ENCODE measurements around the gene FAM50A. TPM values are rescaled to one million over a fixed set of nuclear protein-coding genes. Genes with fewer than 3 reads are reported as not detected.

Gene FAM50A
- total and polyA plus RNA-seq, 2 donors, result 29.8 to 112 TPM

DNA sequence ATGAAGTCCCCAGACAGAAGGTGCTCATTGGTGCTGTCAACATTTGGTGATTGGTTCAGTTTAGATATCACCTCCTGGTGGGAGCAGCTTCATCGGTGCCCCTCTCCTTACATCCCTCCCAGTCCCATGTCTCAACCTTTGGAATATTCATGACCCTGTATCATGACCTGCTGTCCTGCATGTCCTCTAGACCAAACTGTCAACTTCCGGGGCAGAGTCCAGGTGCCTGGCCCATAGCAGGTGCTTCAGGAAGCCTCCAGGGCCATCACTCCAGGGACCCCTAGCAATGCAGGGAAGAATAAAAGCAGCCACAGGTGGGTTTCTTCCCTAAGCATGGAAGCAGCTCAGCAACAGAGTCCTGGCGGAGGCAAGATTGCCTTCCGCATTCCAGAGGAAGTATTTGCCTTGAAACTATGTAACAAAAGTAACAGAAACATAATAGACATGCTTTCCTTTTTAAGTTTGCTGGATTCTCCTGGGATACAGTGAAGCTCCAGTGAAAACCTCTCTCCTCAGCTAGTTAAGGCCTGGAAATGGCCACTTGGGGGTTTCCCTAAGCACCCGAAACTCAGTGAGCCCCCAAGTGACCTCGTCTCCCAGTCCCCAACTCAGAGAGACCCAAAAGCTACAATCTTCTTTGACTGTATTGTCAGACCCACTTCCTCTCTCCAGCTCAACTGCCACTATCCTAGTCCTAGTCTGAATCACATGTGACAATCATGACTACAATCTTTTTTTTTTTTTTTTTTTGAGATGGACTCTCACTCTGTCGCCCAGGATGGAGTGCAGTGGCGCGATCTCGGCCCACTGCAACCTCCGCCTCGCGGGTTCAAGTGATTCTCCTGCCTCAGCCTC lies 16.8 kb upstream of the FAM50A start:
- no peaks in the 10 kb centered on the region for H3K27me3 ChIP-seq (ENCODE audit: control insufficient read depth in 2 of 2, insufficient read depth in 1 of 2, low read length in 1 of 2)
- no peak overlapping the region for H3K4me3 ChIP-seq (ENCODE audit: low read length in 2 of 2)
- DNase-seq (ENCODE audit: low read depth in 6 of 9, low spot score in 9 of 9), result no peak
- peaks cover 3 to 18% of the 10 kb centered on the region in 2 donors for H3K4me1 ChIP-seq (ENCODE audit: control insufficient read depth in 2 of 2, insufficient read depth in 2 of 2, low read length in 2 of 2)
- H3K27ac ChIP-seq (ENCODE audit: low read depth in 1 of 2, low read length in 1 of 2), result peak overlapping the region in 1 of 2 donors; percentile 32
- peaks cover 5 to 9% of the 10 kb centered on the region in 2 donors for H3K36me3 ChIP-seq (ENCODE audit: control insufficient read depth in 2 of 2, insufficient read depth in 2 of 2, low read length in 1 of 2)
- H3K9me3 ChIP-seq (ENCODE audit: control insufficient read depth in 2 of 2, insufficient read depth in 1 of 2, low read length in 1 of 2), result peaks cover 0 to 8% of the 10 kb centered on the region in 2 donors
- WGBS, result 94% methylated on average over 13 of the region's 13 CpGs

GRCh38 chrX:154428176-154429171 lies 15.5 kb upstream of the FAM50A start, which contains the start of gene ATP6AP1:
Gene ATP6AP1 (plus strand): TSS chrX:154428677. CDS start chrX:154428693, 16 bp downstream.
- peaks cover 3 to 18% of the 10 kb centered on the region in 2 donors for H3K4me1 ChIP-seq (ENCODE audit: control insufficient read depth in 2 of 2, insufficient read depth in 2 of 2, low read length in 2 of 2)
- peaks cover 12 to 21% of the 10 kb centered on the region in 2 donors for H3K36me3 ChIP-seq (ENCODE audit: control insufficient read depth in 2 of 2, insufficient read depth in 2 of 2, low read length in 1 of 2)
- peak in 8 of 9 donors; percentile 61 to 92 (median 78) for DNase-seq (ENCODE audit: low read depth in 6 of 9, low spot score in 9 of 9)
- WGBS, result 9% methylated on average over 87 of the region's 87 CpGs
- H3K27ac ChIP-seq (ENCODE audit: low read depth in 1 of 2, low read length in 1 of 2), result peak within 1 kb of the TSS; percentile 17 to 31
- no peaks in the 10 kb centered on the region for H3K27me3 ChIP-seq (ENCODE audit: control insufficient read depth in 2 of 2, insufficient read depth in 1 of 2, low read length in 1 of 2)
- H3K4me3 ChIP-seq (ENCODE audit: low read length in 2 of 2), result peak within 1 kb of the TSS; percentile 47 to 60
- H3K9me3 ChIP-seq (ENCODE audit: control insufficient read depth in 2 of 2, insufficient read depth in 1 of 2, low read length in 1 of 2), result peaks cover 0 to 8% of the 10 kb centered on the region in 2 donors

DNA sequence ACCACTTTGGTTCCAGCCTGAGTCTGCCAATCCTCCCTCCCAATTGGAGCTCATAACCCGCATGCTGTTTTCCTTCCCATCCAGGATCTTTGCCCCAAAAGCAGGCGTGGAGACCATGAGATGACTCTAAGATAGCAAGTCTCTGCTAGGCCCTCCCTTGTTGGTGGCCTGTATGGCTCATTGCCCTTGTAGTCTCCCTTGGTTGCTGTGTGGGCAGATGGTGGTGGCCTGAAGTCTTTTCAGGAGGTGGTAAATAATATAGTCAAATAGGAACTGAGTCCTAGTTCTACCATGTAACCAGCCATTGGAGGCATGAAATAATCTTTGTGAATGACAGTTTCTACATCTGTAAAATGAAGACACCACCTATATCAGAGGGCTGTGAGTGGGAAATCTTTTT lies 14.2 kb upstream of the FAM50A start:
- H3K27me3 ChIP-seq (ENCODE audit: control insufficient read depth in 2 of 2, insufficient read depth in 1 of 2, low read length in 1 of 2), result no peaks in the 10 kb centered on the region
- H3K4me3 ChIP-seq (ENCODE audit: low read length in 2 of 2), result peak overlapping the region in 1 of 2 donors; percentile 60
- no peak overlapping the region for H3K27ac ChIP-seq (ENCODE audit: low read depth in 1 of 2, low read length in 1 of 2)

DNA sequence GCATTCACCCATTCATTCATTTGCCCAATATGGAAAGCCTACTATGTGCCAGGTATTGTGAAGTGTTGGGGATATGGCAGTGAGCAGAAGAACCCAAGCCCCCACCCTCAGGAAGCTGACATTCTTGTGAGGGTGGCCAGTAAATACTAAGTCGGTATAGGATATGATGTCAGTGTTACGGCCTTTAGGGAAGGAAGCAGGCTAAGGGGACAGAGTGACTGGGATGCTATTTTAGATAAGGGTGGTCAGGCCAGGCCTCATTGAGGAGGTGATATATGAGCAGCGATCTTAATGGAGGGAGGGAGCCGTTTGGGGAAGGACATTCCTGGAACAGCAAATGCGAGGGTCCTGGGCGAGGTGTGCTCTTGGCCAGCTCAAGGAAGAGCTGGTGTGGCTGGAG lies 13.5 kb upstream of the FAM50A start:
- peaks cover 0 to 8% of the 10 kb centered on the region in 2 donors for H3K9me3 ChIP-seq (ENCODE audit: control insufficient read depth in 2 of 2, insufficient read depth in 1 of 2, low read length in 1 of 2)
- 66% methylated on average over 6 of the region's 6 CpGs for WGBS
- H3K27me3 ChIP-seq (ENCODE audit: control insufficient read depth in 2 of 2, insufficient read depth in 1 of 2, low read length in 1 of 2), result no peaks in the 10 kb centered on the region
- H3K4me3 ChIP-seq (ENCODE audit: low read length in 2 of 2), result no peak overlapping the region
- no peak for DNase-seq (ENCODE audit: low read depth in 6 of 9, low spot score in 9 of 9)
- peak overlapping the region in 1 of 2 donors; percentile 31 for H3K27ac ChIP-seq (ENCODE audit: low read depth in 1 of 2, low read length in 1 of 2)
- peaks cover 3 to 18% of the 10 kb centered on the region in 2 donors for H3K4me1 ChIP-seq (ENCODE audit: control insufficient read depth in 2 of 2, insufficient read depth in 2 of 2, low read length in 2 of 2)
- peaks cover 23 to 37% of the 10 kb centered on the region in 2 donors for H3K36me3 ChIP-seq (ENCODE audit: control insufficient read depth in 2 of 2, insufficient read depth in 2 of 2, low read length in 1 of 2)

More for the DNA sequence above, 14.2 kb upstream of the FAM50A start:
- peaks cover 3 to 18% of the 10 kb centered on the region in 2 donors for H3K4me1 ChIP-seq (ENCODE audit: control insufficient read depth in 2 of 2, insufficient read depth in 2 of 2, low read length in 2 of 2)
- H3K9me3 ChIP-seq (ENCODE audit: control insufficient read depth in 2 of 2, insufficient read depth in 1 of 2, low read length in 1 of 2), result peaks cover 0 to 8% of the 10 kb centered on the region in 2 donors
- no peak for DNase-seq (ENCODE audit: low read depth in 6 of 9, low spot score in 9 of 9)
- peaks cover 18 to 29% of the 10 kb centered on the region in 2 donors for H3K36me3 ChIP-seq (ENCODE audit: control insufficient read depth in 2 of 2, insufficient read depth in 2 of 2, low read length in 1 of 2)
- WGBS, result 96% methylated on average over 2 of the region's 2 CpGs

- WGBS, result 64% methylated on average over 7 of the region's 7 CpGs
- peaks cover 24 to 41% of the 10 kb centered on the region in 2 donors for H3K36me3 ChIP-seq (ENCODE audit: control insufficient read depth in 2 of 2, insufficient read depth in 2 of 2, low read length in 1 of 2)
- peak overlapping the region in 1 of 2 donors; percentile 31 for H3K27ac ChIP-seq (ENCODE audit: low read depth in 1 of 2, low read length in 1 of 2)
- no peak for DNase-seq (ENCODE audit: low read depth in 6 of 9, low spot score in 9 of 9)
- H3K4me3 ChIP-seq (ENCODE audit: low read length in 2 of 2), result no peak overlapping the region
- peaks cover 3 to 18% of the 10 kb centered on the region in 2 donors for H3K4me1 ChIP-seq (ENCODE audit: control insufficient read depth in 2 of 2, insufficient read depth in 2 of 2, low read length in 2 of 2)
- no peaks in the 10 kb centered on the region for H3K27me3 ChIP-seq (ENCODE audit: control insufficient read depth in 2 of 2, insufficient read depth in 1 of 2, low read length in 1 of 2)
- peaks cover 0 to 8% of the 10 kb centered on the region in 2 donors for H3K9me3 ChIP-seq (ENCODE audit: control insufficient read depth in 2 of 2, insufficient read depth in 1 of 2, low read length in 1 of 2)
Measured at GRCh38 chrX:154430916-154431315, 13.0 kb upstream of the FAM50A start.

GRCh38 chrX:154431341-154431740 lies 12.6 kb upstream of the FAM50A start:
- H3K36me3 ChIP-seq (ENCODE audit: control insufficient read depth in 2 of 2, insufficient read depth in 2 of 2, low read length in 1 of 2), result peaks cover 24 to 42% of the 10 kb centered on the region in 2 donors
- no peak for DNase-seq (ENCODE audit: low read depth in 6 of 9, low spot score in 9 of 9)
- peaks cover 3 to 20% of the 10 kb centered on the region in 2 donors for H3K4me1 ChIP-seq (ENCODE audit: control insufficient read depth in 2 of 2, insufficient read depth in 2 of 2, low read length in 2 of 2)
- H3K27ac ChIP-seq (ENCODE audit: low read depth in 1 of 2, low read length in 1 of 2), result no peak overlapping the region
- H3K9me3 ChIP-seq (ENCODE audit: control insufficient read depth in 2 of 2, insufficient read depth in 1 of 2, low read length in 1 of 2), result peaks cover 0 to 8% of the 10 kb centered on the region in 2 donors
- WGBS, result 36% methylated on average over 5 of the region's 5 CpGs
- H3K27me3 ChIP-seq (ENCODE audit: control insufficient read depth in 2 of 2, insufficient read depth in 1 of 2, low read length in 1 of 2), result no peaks in the 10 kb centered on the region
- no peak overlapping the region for H3K4me3 ChIP-seq (ENCODE audit: low read length in 2 of 2)

DNA sequence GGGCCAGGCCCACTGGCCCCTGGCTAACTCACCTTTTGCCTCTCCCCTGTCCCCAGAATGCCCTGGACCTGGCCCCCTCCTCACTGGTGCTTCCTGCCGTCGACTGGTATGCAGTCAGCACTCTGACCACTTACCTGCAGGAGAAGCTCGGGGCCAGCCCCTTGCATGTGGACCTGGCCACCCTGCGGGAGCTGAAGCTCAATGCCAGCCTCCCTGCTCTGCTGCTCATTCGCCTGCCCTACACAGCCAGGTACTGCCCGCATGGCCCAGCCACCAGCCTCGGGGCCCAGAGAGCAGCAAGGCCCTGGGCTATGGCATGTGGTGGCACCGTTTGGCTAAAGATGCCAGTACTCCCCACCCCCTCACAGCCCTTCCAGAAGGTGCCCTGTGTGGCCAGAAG lies 11.7 kb upstream of the FAM50A start:
- WGBS, result 96% methylated on average over 8 of the region's 8 CpGs
- Histone ChIP-seq H3K36me3 (ENCODE audit: control insufficient read depth in 2 of 2, insufficient read depth in 2 of 2, low read length in 1 of 2) (peaks cover 24 to 42% of the 10 kb centered on the region in 2 donors), H3K9me3 (ENCODE audit: control insufficient read depth in 2 of 2, insufficient read depth in 1 of 2, low read length in 1 of 2) (peaks cover 0 to 8% of the 10 kb centered on the region in 2 donors), H3K4me1 (ENCODE audit: control insufficient read depth in 2 of 2, insufficient read depth in 2 of 2, low read length in 2 of 2) (peaks cover 3 to 21% of the 10 kb centered on the region in 2 donors), H3K27ac (ENCODE audit: low read depth in 1 of 2, low read length in 1 of 2) (no peak overlapping the region), H3K4me3 (ENCODE audit: low read length in 2 of 2) (no peak overlapping the region), H3K27me3 (ENCODE audit: control insufficient read depth in 2 of 2, insufficient read depth in 1 of 2, low read length in 1 of 2) (no peaks in the 10 kb centered on the region)
- no peak for DNase-seq (ENCODE audit: low read depth in 6 of 9, low spot score in 9 of 9)

DNA sequence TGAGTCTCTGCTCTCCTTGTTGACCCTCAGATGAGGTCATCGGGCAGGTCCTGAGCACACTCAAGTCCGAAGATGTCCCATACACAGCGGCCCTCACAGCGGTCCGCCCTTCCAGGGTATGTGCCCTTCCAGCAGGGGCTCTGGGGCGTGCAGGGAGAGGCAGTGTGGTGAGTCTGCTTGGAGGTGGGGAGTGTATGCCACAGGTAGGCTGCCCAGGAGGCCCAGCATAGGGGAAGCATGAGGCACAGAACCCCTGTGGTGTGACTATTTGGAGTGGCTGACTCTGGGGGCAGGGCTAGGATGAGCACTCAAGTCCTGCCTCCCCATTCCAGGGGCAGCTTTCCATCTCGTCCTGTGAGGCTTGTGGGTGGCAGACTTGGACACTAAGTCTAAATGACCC lies 10.3 kb upstream of the FAM50A start:
- no peak overlapping the region for H3K27ac ChIP-seq (ENCODE audit: low read depth in 1 of 2, low read length in 1 of 2)
- no peak overlapping the region for H3K4me3 ChIP-seq (ENCODE audit: low read length in 2 of 2)
- peaks cover 26 to 42% of the 10 kb centered on the region in 2 donors for H3K36me3 ChIP-seq (ENCODE audit: control insufficient read depth in 2 of 2, insufficient read depth in 2 of 2, low read length in 1 of 2)
- H3K4me1 ChIP-seq (ENCODE audit: control insufficient read depth in 2 of 2, insufficient read depth in 2 of 2, low read length in 2 of 2), result peaks cover under 1 to 25% of the 10 kb centered on the region in 2 donors
- H3K27me3 ChIP-seq (ENCODE audit: control insufficient read depth in 2 of 2, insufficient read depth in 1 of 2, low read length in 1 of 2), result no peaks in the 10 kb centered on the region
- 98% methylated on average over 7 of the region's 7 CpGs for WGBS
- H3K9me3 ChIP-seq (ENCODE audit: control insufficient read depth in 2 of 2, insufficient read depth in 1 of 2, low read length in 1 of 2), result peaks cover 0 to 8% of the 10 kb centered on the region in 2 donors
- no peak for DNase-seq (ENCODE audit: low read depth in 6 of 9, low spot score in 9 of 9)
